GM18909 (cell line): ENCODE results near the gene CYP2W1.
"Not testable (repeated sequence)": the region's sequence is repeated elsewhere in the genome, so short reads cannot be mapped to it uniquely, and the experiment has no call there.

ENCODE experiments used
- ATAC-seq: cut with Tn5 transposase; IDR thresholded peaks from one replicate; pipeline ENCODE4 v1.9.1; 2021; ENCODE audit warnings: mild to moderate bottlenecking; ENCODE audit not compliant: unreplicated experiment, poor library complexity

The CYP2W1 gene

GRCh38 chr7:949021-949934 lies 33.7 kb upstream of the CYP2W1 start:
- ATAC-seq = no peak

- ATAC-seq = no peak
Observed at GRCh38 chr7:951881-952547, 31.0 kb upstream of the CYP2W1 start.

- ATAC-seq = no peak
Observed at GRCh38 chr7:952548-953441, 30.2 kb upstream of the CYP2W1 start.

GRCh38 chr7:953547-954327 lies 29.2 kb upstream of the CYP2W1 start:
- peak; percentile 25 for ATAC-seq

GRCh38 chr7:954330-955238 lies 28.4 kb upstream of the CYP2W1 start, which contains the start of gene ADAP1:
Gene ADAP1, minus strand, starts transcription at chr7:954680. Its CDS starts 203 bp downstream, at chr7:954477.
- peak; percentile 63 for ATAC-seq

- no peak for ATAC-seq
Observed at GRCh38 chr7:956031-956430, 26.9 kb upstream of the CYP2W1 start.

- ATAC-seq = no peak
Observed at GRCh38 chr7:957418-958220, 25.4 kb upstream of the CYP2W1 start.

- ATAC-seq = no peak
Observed at GRCh38 chr7:958221-959200, 24.5 kb upstream of the CYP2W1 start.

GRCh38 chr7:959271-959670 lies 23.7 kb upstream of the CYP2W1 start:
- ATAC-seq = no peak

- not testable (repeated sequence) for ATAC-seq
Observed at GRCh38 chr7:959740-960139, 23.2 kb upstream of the CYP2W1 start.

- no peak for ATAC-seq
Observed at GRCh38 chr7:960269-960871, 22.6 kb upstream of the CYP2W1 start.

- not testable (repeated sequence) for ATAC-seq
Observed at GRCh38 chr7:960972-961371, 22.0 kb upstream of the CYP2W1 start.

GRCh38 chr7:961546-962400 lies 21.2 kb upstream of the CYP2W1 start:
- no peak for ATAC-seq

GRCh38 chr7:962401-963081 lies 20.4 kb upstream of the CYP2W1 start:
- no peak for ATAC-seq
